Measurements from ENCODE around the gene ABO. TPM values are rescaled to one million over a fixed set of nuclear protein-coding genes. Genes with fewer than 3 reads are reported as not detected.
"Not testable (repeated sequence)": the region's sequence is repeated elsewhere in the genome, so short reads cannot be mapped to it uniquely, and the experiment has no call there.

Gene ABO
- total RNA-seq, 1 donor from 2014 or later: 2.3 TPM

- peaks cover 24% of the 10 kb centered on the region for H3K4me1 ChIP-seq
- peaks cover 16% of the 10 kb centered on the region for H3K27me3 ChIP-seq (ENCODE audit: low read depth)
- no peaks in the 10 kb centered on the region for H3K9me3 ChIP-seq (replicated peaks)
- no peak for DNase-seq
- no peak for TF ChIP-seq CTCF (IDR thresholded peaks at IDR 0.05; ENCODE audit: borderline replicate concordance)
- intact Hi-C loops (cut with micrococcal nuclease): loop anchor here (10.0 kb wide), 1 partner anchor 85 kb away; no protein-coding TSS in a partner anchor
- H3K27ac ChIP-seq (replicated peaks): peak overlapping the region; percentile 0
- no peak overlapping the region for H3K4me3 ChIP-seq
- H3K36me3 ChIP-seq: no peaks in the 10 kb centered on the region
These were observed 5.3 kb downstream of the ABO start for GRCh38 chr9:133269537-133270362.

DNA sequence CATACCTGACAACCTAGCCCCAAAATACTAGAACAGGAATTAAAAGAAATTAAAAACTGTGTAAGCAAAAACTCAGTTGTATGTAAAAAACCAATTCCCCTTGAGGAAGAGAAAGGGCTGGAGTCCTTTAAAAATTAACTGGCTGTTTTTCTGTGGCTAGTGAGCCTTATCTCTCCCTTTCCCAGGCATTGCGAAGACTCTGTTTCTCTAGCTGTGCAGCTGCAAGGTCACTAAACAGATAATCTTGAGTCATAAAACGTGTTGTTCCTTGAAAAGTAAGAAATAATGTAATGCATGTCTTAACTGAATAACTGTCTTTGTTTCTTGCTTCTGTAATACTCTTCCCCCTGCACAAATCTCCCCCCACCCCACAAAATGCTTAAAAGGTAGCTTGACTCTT lies 5.9 kb downstream of the ABO start:
- intact Hi-C loops (cut with micrococcal nuclease); DNase-seq; H3K4me3 ChIP-seq; H3K9me3 ChIP-seq (replicated peaks); H3K36me3 ChIP-seq; H3K27me3 ChIP-seq (ENCODE audit: low read depth): not testable (repeated sequence)
- Histone ChIP-seq H3K4me1 (peaks cover 18% of the 10 kb centered on the region), H3K27ac (replicated peaks) (peak overlapping the region; percentile 0)

DNA sequence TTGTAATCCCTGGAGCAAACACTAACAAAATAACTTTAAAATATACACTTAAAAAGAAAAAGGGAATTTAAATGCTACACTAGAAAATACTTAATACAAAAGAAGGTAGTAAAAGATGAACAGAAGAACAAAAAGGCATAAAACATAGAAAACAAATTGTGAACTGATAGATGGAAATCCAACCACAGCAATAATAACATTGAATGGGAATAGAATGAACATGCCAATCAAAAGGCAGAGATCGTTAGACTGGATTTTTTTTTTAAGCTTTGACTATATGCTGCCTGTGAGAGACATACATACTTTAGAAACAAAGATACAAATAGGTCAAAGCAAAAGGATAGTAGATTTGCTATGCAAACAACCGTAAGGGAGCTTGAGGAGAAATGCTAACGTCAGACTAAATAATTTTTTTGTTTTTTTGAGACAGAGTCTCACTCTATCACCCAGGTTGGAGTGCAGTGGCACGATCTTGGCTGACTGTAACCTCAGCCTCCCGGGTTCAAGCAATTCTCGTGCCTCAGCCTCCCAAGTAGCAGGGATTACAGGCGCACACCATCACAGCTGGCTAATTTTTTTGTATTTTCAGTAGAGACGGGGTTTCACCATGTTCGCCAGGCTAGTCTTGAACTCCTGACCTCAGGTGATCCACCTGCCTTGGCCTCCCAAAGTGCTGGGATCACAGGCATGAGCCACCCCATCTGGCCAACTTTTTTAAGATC lies 6.5 kb downstream of the ABO start:
- no peak for TF ChIP-seq CTCF (IDR thresholded peaks at IDR 0.05; ENCODE audit: borderline replicate concordance)
- peaks cover 12% of the 10 kb centered on the region for H3K4me1 ChIP-seq
- H3K27me3 ChIP-seq (ENCODE audit: low read depth): peaks cover 3% of the 10 kb centered on the region
- no peak for DNase-seq
- no peaks in the 10 kb centered on the region for H3K9me3 ChIP-seq (replicated peaks)
- intact Hi-C loops (cut with micrococcal nuclease): no loop called here
- no peak overlapping the region for H3K4me3 ChIP-seq
- no peaks in the 10 kb centered on the region for H3K36me3 ChIP-seq
- H3K27ac ChIP-seq (replicated peaks): peak overlapping the region; percentile 0

GRCh38 chr9:133264235-133264764 lies 10.7 kb downstream of the ABO start:
- intact Hi-C loops (cut with micrococcal nuclease): no loop called here
- Histone ChIP-seq H3K4me1 (peaks cover 6% of the 10 kb centered on the region), H3K4me3 (no peak overlapping the region), H3K27me3 (ENCODE audit: low read depth) (no peaks in the 10 kb centered on the region), H3K27ac (replicated peaks) (no peak overlapping the region), H3K36me3 (no peaks in the 10 kb centered on the region), H3K9me3 (replicated peaks) (no peaks in the 10 kb centered on the region)
- TF ChIP-seq CTCF (IDR thresholded peaks at IDR 0.05; ENCODE audit: borderline replicate concordance): no peak
- DNase-seq: no peak

DNA sequence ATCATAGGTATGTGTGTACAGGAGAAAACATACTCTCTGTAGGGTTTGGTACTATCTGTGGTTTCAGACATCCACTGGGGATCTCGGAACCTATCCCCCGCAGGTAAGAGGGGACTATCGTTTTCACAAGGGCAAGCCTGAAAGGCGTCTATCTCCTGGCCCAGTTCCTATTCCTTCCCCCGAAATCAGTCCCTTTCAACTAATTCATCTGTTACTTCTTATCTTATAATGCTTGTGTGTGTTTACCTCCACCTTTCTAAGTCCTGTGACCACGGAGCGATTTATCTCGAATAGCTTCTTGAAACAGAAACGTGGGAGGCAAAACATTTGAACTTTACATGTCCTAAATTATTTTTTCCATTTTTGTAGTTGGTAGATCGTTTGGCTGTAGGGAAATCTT lies 11.4 kb downstream of the ABO start:
- intact Hi-C loops (cut with micrococcal nuclease): no loop called here
- H3K9me3 ChIP-seq (replicated peaks): no peaks in the 10 kb centered on the region
- no peak for DNase-seq
- H3K27ac ChIP-seq (replicated peaks): no peak overlapping the region
- H3K4me3 ChIP-seq: no peak overlapping the region
- no peak for TF ChIP-seq CTCF (IDR thresholded peaks at IDR 0.05; ENCODE audit: borderline replicate concordance)
- H3K4me1 ChIP-seq: peaks cover 2% of the 10 kb centered on the region
- no peaks in the 10 kb centered on the region for H3K27me3 ChIP-seq (ENCODE audit: low read depth)
- H3K36me3 ChIP-seq: no peaks in the 10 kb centered on the region

Measured in left ventricle myocardium inferior (tissue), 1 donor.